ENCODE measurements around the gene GMPPB.
A peak's percentile ranks its signal among the peaks of the same experiment; 100 is the strongest.

The GMPPB gene

DNA sequence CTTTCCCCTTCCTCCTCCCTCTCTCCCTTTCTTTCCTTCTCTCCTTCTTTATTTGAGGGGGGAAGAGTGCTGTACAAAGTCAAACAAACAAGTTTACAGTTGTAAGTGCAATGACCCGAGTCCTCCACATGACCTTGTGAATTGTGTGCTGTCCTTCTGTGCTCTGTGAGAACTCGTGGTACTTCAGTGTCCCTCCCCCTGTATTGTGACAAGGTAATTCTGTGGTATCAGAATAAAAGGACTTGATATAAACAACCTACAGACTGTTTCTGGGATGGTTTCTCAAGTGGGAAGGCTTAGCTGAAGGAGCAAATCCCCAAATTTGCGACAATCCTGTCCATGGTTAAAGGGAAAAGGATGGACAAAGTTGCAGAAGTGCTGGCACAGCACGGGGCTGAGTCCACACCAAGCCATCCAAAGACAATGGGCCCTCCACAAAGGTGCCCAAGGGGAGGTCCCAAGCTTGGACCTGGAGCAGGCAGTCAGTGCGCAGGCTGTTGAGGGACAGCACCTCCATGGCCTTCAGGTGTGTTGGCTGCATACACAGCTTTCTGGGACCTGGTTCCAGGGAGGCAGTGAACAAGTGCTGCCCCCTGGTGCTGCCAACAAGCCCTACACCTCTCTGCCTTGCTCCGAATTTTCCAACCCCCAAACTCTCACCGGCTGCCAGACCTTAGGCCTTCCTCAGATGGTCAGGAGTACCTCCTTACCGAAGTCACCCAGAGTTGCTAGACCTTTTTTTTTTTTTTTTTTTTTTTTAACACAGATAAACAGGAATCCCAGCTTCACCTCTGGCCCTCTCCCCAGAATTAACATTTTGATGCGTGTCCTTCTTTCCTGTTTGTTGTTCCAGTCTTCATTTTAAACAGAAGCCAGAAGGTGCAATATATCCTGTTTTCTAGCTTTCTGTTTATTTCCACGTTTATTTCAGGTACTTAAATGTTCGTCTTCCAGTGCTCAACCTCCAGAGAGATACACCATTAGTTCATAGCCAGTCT, 52.2 kb downstream of the GMPPB start:
- DNase-seq (ENCODE audit: low read depth), result no peak
- TF ChIP-seq, protein P1, sequence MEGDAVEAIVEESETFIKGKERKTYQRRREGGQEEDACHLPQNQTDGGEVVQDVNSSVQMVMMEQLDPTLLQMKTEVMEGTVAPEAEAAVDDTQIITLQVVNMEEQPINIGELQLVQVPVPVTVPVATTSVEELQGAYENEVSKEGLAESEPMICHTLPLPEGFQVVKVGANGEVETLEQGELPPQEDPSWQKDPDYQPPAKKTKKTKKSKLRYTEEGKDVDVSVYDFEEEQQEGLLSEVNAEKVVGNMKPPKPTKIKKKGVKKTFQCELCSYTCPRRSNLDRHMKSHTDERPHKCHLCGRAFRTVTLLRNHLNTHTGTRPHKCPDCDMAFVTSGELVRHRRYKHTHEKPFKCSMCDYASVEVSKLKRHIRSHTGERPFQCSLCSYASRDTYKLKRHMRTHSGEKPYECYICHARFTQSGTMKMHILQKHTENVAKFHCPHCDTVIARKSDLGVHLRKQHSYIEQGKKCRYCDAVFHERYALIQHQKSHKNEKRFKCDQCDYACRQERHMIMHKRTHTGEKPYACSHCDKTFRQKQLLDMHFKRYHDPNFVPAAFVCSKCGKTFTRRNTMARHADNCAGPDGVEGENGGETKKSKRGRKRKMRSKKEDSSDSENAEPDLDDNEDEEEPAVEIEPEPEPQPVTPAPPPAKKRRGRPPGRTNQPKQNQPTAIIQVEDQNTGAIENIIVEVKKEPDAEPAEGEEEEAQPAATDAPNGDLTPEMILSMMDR (IDR thresholded peaks at IDR 0.05; ENCODE audit: low read depth, low read length, missing control alignments), result peak; percentile 91
- H3K4me3 ChIP-seq (ENCODE audit: low read depth, low read length), result no peak overlapping the region

DNA sequence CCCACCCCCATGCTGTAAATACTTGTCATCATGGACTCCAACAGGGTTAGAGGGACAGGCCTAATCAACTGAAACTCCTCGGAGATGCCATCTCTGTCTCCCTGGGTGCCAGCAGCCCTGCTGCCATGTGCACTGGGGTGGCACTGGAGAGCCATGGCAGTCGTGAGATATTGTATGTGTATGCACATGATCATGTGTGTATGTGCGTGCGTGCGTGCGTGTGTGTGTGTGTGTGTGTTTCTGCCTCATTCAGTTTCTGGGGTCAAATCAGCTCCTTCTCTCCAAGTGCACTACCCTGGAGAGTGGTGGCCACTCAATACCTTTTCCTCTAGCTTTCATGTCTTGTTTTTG, 52.8 kb downstream of the GMPPB start:
- no peak overlapping the region for H3K4me3 ChIP-seq (ENCODE audit: low read depth, low read length)
- DNase-seq (ENCODE audit: low read depth), result no peak
- TF ChIP-seq, protein P1 (IDR thresholded peaks at IDR 0.05; ENCODE audit: low read depth, low read length, missing control alignments), result no peak
